NCI-H146 (cell line): ENCODE data around the gene COA5.
A peak's percentile ranks its signal among the peaks of the same experiment; 100 is the strongest.

Experiments used
- DNase-seq: peaks from one replicate; lab custom pipeline; 2025; lab: John Stamatoyannopoulos, UW

Gene COA5

GRCh38 chr2:98608116-98608961 lies at the start of gene COA5, which contains the start of gene UNC50:
COA5 (minus strand) TSS chr2:98608512; CDS start chr2:98608405, 107 bp downstream.
UNC50 (plus strand) TSS chr2:98608589; CDS start chr2:98609760, 1,171 bp downstream.
- peak; percentile 87 for DNase-seq

GRCh38 chr2:98656800-98657199 lies 48.5 kb upstream of the COA5 start:
- DNase-seq, result no peak

GRCh38 chr2:98654699-98655495 lies 46.6 kb upstream of the COA5 start:
- DNase-seq, result no peak

GRCh38 chr2:98650998-98651397 lies 42.7 kb upstream of the COA5 start:
- DNase-seq, result no peak

GRCh38 chr2:98649992-98650375 lies 41.7 kb upstream of the COA5 start:
- DNase-seq, result no peak

- DNase-seq, result peak; percentile 71
These were observed 41.1 kb upstream of the COA5 start for GRCh38 chr2:98649135-98649991.

GRCh38 chr2:98648451-98648850 lies 40.1 kb upstream of the COA5 start:
- DNase-seq, result no peak

- DNase-seq, result no peak
These were observed 39.3 kb upstream of the COA5 start for GRCh38 chr2:98647636-98648035.

GRCh38 chr2:98643496-98644100 lies 35.3 kb upstream of the COA5 start:
- DNase-seq, result no peak

GRCh38 chr2:98637401-98638147 lies 29.3 kb upstream of the COA5 start:
- no peak for DNase-seq

GRCh38 chr2:98634406-98635092 lies 26.2 kb upstream of the COA5 start:
- DNase-seq, result no peak

GRCh38 chr2:98632351-98632750 lies 24.0 kb upstream of the COA5 start:
- no peak for DNase-seq

- DNase-seq, result no peak
These were observed 15.3 kb upstream of the COA5 start for GRCh38 chr2:98623657-98624056.

GRCh38 chr2:98617149-98617548 lies 8.8 kb upstream of the COA5 start:
- no peak for DNase-seq

- DNase-seq, result no peak
These were observed 7.2 kb upstream of the COA5 start for GRCh38 chr2:98615481-98615880.

- DNase-seq, result no peak
These were observed 5.9 kb upstream of the COA5 start for GRCh38 chr2:98614024-98614739.

- no peak for DNase-seq
These were observed 771 bp upstream of the COA5 start for GRCh38 chr2:98608962-98609604.

- DNase-seq, result no peak
These were observed 584 bp downstream of the COA5 start for GRCh38 chr2:98607741-98608115.

GRCh38 chr2:98607104-98607503 lies 1.2 kb downstream of the COA5 start:
- no peak for DNase-seq
